HG03354 (cell line): ENCODE data around the gene IGSF8.

ENCODE experiments used
- ATAC-seq: cut with Tn5 transposase; IDR thresholded peaks from one replicate; pipeline ENCODE4 v1.9.1; 2021; ENCODE audit warnings: mild to moderate bottlenecking; ENCODE audit not compliant: unreplicated experiment, poor library complexity, severe bottlenecking

IGSF8 gene

GRCh38 chr1:160109686-160110085 lies 11.3 kb upstream of the IGSF8 start:
- no peak for ATAC-seq

DNA sequence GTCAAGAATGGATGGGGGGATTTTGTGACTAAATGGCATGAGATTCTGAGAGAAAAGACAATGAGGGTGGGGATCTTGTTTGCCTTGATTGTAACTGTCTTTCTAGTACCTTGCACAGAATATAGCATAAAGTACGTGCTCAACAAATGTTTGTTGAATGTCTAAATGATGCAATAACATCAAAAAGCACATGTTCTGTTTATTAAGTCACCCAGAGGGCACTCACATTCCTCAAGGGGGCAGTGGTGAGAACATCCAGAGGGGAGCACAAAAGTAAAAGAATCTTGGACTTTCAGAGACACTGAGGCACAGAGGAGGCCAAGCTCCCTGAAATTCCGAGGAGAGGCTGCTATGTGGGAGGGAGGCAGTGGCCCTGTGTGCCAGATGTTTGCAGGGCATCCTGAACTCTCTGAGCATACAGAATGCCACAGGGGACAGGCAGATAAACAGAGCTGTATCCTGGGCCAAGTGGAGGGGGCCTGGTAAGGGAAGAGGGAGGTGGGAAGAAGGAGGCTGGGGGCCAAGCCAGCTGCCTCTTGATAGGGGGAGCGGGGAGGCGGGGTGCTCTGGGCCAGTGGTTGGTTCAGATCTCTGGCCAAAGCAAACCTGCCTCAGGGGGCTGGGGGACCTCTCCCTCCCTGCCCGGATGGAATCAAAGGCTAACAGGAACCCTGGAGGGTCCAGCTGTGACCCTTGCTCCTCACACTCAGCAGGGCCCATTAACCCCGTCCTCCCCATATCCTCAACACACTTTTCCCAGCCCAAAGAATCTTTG lies 10.7 kb upstream of the IGSF8 start:
- ATAC-seq, result no peak

DNA sequence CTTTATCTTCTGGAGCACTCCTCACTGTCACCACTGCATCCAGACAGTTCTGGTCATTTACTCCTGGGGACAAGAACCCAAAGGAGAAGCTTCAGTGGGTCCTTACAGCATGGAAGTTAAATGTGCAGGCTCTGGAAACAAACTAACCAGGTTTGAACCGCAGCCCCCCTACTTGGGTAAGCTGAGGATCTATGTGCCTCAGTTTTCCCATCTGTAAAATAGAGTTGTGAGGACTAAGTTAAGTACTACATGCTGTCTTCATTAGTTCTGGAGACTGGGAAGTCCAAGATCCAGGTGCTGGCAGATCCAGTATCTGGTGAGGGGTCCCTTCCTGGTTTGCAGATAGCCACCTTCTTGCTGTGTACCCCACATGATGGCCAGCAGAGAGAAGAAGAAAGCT lies 9.1 kb upstream of the IGSF8 start:
- ATAC-seq, result no peak

- no peak for ATAC-seq
Observed at GRCh38 chr1:160105155-160105554, 6.7 kb upstream of the IGSF8 start.

DNA sequence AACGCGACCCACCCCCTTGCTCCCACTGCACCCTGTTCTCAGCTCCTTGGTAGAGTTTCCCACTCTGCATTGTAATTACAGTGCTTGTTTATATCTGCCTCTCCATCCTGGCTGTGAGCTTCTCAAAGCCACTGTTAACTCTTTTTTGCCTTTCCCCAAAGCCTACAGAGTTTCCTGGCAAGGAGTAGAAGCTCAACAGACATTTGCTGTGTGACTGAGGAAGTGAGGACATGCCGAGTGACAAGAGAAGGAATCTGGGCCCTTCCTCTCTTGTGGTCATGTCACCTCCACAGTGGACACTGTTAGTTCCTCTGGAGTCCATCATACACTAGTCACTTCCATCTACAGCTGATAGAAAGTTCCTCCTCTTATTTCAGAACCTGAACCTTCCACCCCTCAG lies 6.1 kb upstream of the IGSF8 start:
- no peak for ATAC-seq

GRCh38 chr1:160103658-160104408 lies 5.4 kb upstream of the IGSF8 start:
- no peak for ATAC-seq

- no peak for ATAC-seq
Observed at GRCh38 chr1:160101717-160102522, 3.5 kb upstream of the IGSF8 start.

GRCh38 chr1:160101037-160101716 lies 2.8 kb upstream of the IGSF8 start:
- no peak for ATAC-seq

- ATAC-seq, result no peak
Observed at GRCh38 chr1:160099716-160100375, 1.4 kb upstream of the IGSF8 start.

DNA sequence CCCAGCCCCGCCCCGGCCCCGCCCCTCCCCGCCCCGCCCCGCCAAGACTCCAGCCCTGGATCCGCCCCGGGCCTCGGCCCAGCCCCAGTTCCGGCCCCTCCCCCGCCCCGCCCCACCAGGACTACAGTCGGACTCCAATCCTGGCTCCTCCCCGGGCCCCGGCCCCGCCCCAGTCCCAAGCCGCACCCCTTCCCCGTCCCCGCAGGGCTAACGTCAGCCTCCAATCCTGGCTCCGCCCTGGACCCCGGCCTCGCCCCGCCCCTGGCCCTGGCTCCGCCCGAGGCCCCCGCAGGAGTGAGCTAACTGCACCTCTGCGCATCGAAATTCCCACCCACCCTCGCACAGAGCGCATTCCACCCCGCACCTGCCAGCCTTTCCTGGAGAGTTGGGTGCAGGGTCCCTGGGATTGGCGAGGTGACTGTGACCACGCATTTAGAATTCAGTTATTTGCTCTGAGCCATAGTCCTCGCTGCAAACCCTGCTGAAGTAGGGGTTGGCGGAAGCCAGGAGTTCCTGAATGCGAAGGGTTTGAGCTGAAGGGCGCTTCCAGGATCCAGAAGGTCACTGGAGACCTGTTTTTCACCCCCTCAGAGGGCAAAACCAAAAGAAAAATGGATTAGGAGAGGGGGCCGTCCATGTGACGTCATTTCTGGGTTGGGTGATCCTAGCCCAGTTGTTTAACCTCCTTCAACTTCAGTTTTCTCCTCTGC lies 588 bp upstream of the IGSF8 start:
- peak; percentile 87 for ATAC-seq

DNA sequence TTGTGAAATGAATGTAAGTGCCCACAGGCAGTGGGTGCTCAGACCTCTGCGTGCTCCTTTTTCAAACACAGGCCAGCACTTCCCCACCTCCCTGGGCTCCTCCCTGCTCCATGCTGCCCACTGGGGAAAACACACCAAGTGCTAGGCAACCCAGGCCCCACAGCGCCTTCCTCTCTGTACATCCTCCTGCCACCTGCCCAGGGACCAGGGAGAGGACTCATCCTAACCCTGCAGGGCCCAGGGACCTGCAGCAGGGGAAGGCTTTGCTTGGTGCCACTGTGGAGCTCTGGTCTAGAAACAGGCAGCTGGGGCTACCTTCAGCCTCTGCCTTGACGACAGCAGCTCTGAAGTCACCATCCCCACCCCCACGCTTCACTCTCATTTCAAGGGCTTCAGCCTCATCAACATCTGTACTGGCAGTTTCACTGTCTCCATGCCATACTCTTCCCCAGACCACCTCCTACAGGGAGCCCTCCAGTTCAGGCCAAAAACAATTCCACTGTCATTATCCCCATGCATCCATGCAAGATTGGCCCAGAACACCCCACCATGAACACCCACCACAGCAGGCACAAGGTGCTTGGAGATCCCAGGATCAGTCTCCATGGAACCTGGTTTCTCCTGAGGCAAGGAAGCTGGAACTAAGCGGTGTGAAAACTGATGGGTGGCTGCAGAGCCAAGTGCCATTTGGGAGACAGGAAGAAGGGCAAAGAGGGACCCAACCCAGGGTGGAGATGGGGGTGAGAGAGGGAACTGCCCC lies 1.1 kb downstream of the IGSF8 start:
- no peak for ATAC-seq

DNA sequence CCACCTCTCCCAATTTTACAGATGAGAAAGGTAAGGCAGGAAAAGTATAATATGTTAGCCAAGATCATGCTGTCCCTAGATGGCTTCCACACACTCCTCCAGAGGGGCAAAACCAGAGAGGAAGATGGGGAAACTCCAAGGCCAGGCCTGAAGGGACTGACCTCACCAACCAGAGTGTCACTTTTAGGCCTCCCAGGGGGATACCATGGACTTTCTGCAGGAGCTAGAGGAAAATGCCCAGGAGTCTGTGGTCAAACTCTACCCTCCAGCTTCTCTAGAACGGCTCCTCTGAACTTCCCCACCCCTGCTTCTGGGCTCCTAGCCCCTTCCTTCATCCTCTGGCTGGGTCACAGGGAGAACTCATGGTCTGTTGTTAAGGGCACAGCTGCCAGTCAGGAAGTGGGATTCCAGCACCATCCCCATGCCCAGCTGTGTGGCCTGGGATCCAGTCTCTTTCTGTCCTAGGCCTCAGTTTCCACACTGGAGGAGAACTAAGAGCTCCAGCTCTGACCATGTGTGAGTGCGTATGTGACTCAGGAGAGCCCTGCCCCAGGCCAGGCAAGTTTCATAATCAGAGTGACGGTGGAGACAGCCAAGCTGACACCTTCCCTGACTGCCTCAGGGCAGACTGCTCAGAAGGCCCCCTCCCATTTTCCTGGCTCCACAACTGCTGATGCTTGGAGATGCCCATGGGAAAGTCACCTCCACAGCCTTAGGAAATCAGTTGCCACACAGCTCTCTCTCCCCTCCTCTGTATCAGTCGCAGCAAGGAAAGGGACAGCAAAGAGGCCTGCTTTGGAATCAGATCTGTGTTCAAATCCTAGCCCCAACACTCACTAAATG lies 1.9 kb downstream of the IGSF8 start:
- no peak for ATAC-seq

- ATAC-seq, result no peak
Observed at GRCh38 chr1:160095382-160096105, 2.9 kb downstream of the IGSF8 start.

DNA sequence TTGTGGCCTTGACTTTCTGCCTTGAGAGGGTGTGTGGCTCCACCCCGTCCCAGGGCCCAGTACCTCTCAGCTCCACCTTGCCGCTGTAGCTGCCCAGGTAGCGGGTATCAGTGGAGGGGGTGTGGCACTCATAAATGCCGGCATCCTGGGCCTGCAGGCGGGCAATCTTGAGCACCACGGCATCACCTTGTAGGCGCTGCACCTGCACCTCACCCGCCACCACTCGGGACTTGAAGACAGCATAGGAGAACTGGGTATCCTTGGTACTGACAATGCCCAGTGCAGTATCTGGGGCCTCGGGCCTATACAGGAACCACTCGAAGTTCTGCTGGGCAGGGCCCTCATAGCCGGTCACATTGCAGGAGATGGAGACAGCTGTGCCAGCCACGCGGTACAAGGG lies 3.6 kb downstream of the IGSF8 start:
- no peak for ATAC-seq

DNA sequence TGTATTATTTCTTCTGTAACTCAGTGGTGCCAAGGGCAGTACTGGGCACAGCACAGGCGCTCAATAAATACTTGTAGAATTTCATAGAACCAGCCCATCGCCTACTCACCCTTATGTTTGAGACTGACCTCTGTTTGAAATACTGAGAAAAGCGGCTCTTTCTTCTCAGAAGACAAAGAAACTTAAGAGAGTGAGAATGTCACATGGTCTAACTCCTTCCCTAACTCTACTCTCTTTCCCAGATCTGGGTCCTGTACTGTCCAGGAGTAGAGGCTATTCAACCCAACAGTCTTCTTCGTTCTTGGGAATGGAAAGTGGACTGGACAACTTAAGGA lies 4.2 kb downstream of the IGSF8 start:
- ATAC-seq, result no peak

- ATAC-seq, result no peak
Observed at GRCh38 chr1:160093624-160094290, 4.7 kb downstream of the IGSF8 start.
